Breast epithelium (tissue), 4 donors: ENCODE results near the gene CT47B1. TPM values are rescaled to one million over a fixed set of nuclear protein-coding genes. Genes with fewer than 3 reads are reported as not detected.
"Not testable (repeated sequence)": the region's sequence is repeated elsewhere in the genome, so short reads cannot be mapped to it uniquely, and the experiment has no call there.

ENCODE experiments used
- DNase-seq, 2 donors: peaks; one replicate each; pipeline ENCODE4 v3.0.0-alpha.2; 2019; ENCODE audit warnings: low spot score in 2 of 2
- H3K27ac ChIP-seq, 2 donors: fragments of 200-600 bp; sonication (generic) in 1 of 2; one replicate each; pipeline ENCODE4 v1.5.1; 2016 to 2019; ENCODE audit warnings: mild to moderate bottlenecking in 1 of 2
- H3K27me3 ChIP-seq, 2 donors: fragments of 200-600 bp; sonication (generic) in 1 of 2; one replicate each; pipeline versions ENCODE4 v1.5.1 to v1.6.0; 2017 to 2019; ENCODE audit warnings: control low read depth in 1 of 2, mild to moderate bottlenecking in 1 of 2
- H3K36me3 ChIP-seq: fragments of 200-600 bp; one replicate; pipeline ENCODE4 v1.5.1; 2019
- H3K4me1 ChIP-seq, 2 donors: fragments of 200-600 bp; sonication (generic); one replicate each; pipeline ENCODE4 v1.5.1; 2016 to 2019; ENCODE audit warnings: control low read depth in 1 of 2
- H3K4me3 ChIP-seq, 3 donors: fragments of 200-600 bp; sonication (generic); 1 replicate in 2 of 3; 2 replicates in 1 of 3; pipeline ENCODE4 v1.5.1; 2016 to 2019; ENCODE audit warnings: mild to moderate bottlenecking in 3 of 3, moderate library complexity in 2 of 3
- H3K9me3 ChIP-seq, 2 donors: fragments of 200-600 bp; sonication (generic) in 1 of 2; one replicate each; pipeline ENCODE4 v1.5.1; 2016 to 2019; ENCODE audit warnings: control low read depth in 1 of 2
- CTCF ChIP-seq, 3 donors: fragments of 450-650 bp; IDR thresholded peaks; one replicate each; pipeline ENCODE4 v1.5.1; 2016 to 2017; ENCODE audit warnings: antibody characterized with exemption in 3 of 3, mild to moderate bottlenecking in 3 of 3, moderate library complexity in 3 of 3
- POLR2A ChIP-seq: fragments of 450-650 bp; IDR thresholded peaks from one replicate; pipeline ENCODE4 v1.6.1; 2016; ENCODE audit warnings: antibody characterized with exemption, mild to moderate bottlenecking, moderate library complexity
- POLR2AphosphoS5 ChIP-seq, 3 donors: sonication (generic); formaldehyde crosslinking; IDR thresholded peaks; one replicate each; pipeline ENCODE4 v1.6.1; 2017; ENCODE audit warnings: antibody characterized with exemption in 3 of 3
- intact Hi-C: fragments of 100-400 bp; cut with DNase I; formaldehyde crosslinking; loops from one replicate; pipeline ENCODE4 v1.15.1; 2023; ENCODE audit warnings: low total_unique reads
- total RNA-seq, 3 donors: library from RNA; depleted of rRNA; stranded (reverse); fragments of >200 nt; gene quantifications; one replicate each; pipeline ENCODE4 v1.1.0, GENCODE V29; 2016

CT47B1 gene
- not detected for total RNA-seq

DNA sequence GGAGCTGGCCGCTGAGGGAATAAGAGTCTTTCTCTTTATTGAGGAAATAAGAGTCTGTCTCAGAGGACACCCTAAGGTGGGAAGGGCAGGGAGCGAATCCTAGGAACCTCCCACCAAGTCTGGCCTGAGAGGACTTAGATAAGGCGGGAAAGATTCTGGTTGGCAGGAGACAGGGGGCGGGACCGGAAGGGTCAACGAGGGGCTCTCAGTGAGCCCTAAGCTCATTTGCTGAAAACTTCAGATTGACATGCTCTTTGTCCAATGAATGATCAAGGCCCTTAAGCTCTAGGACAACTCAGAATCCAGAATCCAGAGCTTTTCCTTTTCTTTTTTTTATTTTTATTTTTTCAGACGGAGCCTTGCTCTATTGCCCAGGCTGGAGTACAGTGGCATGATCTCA, at the start of gene CT47B1:
Gene CT47B1, minus strand, starts transcription at position 101 of the 400 bp plus-strand sequence. CDS start 196 bp downstream, outside the sequence.
- H3K9me3 ChIP-seq, H3K36me3 ChIP-seq, intact Hi-C loops, DNase-seq, H3K27me3 ChIP-seq, H3K27ac ChIP-seq, H3K4me1 ChIP-seq, H3K4me3 ChIP-seq: not testable (repeated sequence)

DNA sequence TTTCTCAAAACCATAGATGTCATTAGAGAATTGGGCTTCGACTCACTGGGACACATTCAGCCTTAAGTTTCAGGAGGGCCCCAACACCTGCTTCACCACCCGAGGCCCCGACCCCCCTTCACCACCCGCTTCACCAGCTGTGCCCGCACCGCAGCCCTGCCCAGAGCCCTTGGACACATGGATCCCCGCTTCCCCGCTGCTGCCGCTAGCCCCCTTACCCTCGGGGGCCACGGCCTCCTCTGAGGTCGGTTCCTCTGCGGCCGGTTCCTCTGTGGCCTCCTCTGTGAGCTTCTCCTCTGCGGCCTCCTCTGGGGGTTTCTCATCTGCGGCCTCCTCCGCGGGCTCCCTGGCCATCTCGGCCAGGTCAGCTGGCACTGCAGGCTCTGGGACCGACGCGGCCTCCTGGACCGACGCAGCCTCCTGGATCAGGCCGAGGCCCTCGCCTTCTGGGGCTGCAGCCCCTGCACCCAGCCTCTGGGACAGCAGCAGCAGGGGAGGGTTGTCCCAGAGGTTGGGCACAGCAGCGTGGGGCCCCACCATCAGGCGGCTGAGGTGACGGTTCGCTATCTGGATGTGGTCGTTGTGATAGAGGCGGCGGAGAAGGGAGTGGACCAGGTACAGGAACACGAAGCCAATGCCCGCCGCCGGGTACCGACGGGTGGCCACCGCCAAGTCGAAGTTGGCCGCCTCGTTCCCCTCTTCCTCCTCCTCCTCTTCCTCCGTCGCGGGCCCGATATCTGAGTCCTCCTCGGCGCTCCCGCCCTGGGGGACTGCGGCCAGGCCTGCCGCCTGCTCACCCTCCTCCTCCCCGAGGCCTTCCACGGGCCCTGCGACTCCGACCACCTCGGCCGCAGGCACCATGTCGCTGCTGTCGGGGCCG, 748 bp downstream of the CT47B1 start:
- Histone ChIP-seq H3K27me3 (peaks cover 0 to 6% of the 10 kb centered on the region in 2 donors), H3K36me3 (no peaks in the 10 kb centered on the region), H3K4me1 (no peaks in the 10 kb centered on the region), H3K27ac (no peak overlapping the region), H3K9me3 (peaks cover 0 to 3% of the 10 kb centered on the region in 2 donors), H3K4me3 (no peak overlapping the region)
- DNase-seq, result no peak
- TF ChIP-seq POLR2A (no peak), POLR2AphosphoS5 (IDR thresholded peaks at IDR 0.05) (no peak), CTCF (IDR thresholded peaks at IDR 0.05) (no peak)
- intact Hi-C loops, result no loop called here

DNA sequence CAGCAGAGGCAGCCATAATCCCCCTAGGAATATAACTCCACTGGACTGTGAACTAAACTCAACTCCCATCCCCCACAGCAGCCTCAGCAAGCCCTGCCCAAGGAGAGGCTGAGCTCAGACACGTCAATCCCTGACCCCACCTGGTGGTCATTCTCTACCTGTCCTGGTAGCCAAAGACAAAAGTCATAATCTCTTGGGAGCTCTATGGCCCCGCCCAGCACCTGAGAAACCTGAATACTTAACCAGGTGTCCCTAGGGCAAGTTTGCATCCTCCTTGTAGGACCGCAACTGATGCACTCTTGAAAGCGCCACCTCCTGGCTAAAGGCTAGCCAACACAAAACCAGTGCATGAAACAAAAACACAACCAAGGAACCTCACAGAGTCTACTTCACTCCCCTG, 18.4 kb downstream of the CT47B1 start:
- no peaks in the 10 kb centered on the region for H3K36me3 ChIP-seq
- H3K4me3 ChIP-seq, result no peak overlapping the region
- no peak overlapping the region for H3K27ac ChIP-seq
- no peaks in the 10 kb centered on the region for H3K27me3 ChIP-seq
- H3K4me1 ChIP-seq, result no peaks in the 10 kb centered on the region
- H3K9me3 ChIP-seq, result peaks cover 3 to 10% of the 10 kb centered on the region in 2 donors
- intact Hi-C loops, result no loop called here
- TF ChIP-seq POLR2A (no peak), POLR2AphosphoS5 (IDR thresholded peaks at IDR 0.05) (no peak)
- no peak for DNase-seq

GRCh38 chrX:120840827-120841226, 34.8 kb downstream of the CT47B1 start:
- Histone ChIP-seq H3K9me3 (peaks cover 0 to 8% of the 10 kb centered on the region in 2 donors), H3K27ac (no peak overlapping the region), H3K4me1 (no peaks in the 10 kb centered on the region), H3K4me3 (no peak overlapping the region), H3K27me3 (no peaks in the 10 kb centered on the region), H3K36me3 (no peaks in the 10 kb centered on the region)
- intact Hi-C loops, result no loop called here
- DNase-seq, result no peak
- TF ChIP-seq POLR2AphosphoS5 (IDR thresholded peaks at IDR 0.05) (no peak), CTCF (IDR thresholded peaks at IDR 0.05) (no peak), POLR2A (no peak)

DNA sequence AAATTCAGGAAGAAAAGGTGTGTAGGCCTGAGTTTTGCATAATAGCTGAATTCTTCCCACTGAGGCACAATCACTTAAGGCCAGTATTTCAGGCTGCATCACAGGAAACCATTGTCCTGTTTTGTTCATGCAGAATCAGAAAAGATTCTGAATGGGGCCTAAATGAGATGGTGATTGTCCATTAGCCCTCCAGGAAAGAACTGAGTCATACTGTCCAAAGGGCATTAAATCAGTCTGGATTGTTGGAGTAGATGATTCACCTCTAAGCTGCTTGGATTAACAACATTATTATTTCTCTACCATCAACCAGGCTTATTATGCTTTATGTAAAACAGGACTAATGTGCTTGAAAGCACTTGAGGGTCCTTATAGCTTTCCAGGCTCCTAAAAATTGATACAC, 36.2 kb downstream of the CT47B1 start:
- DNase-seq, result no peak
- no peak overlapping the region for H3K27ac ChIP-seq
- no peak overlapping the region for H3K4me3 ChIP-seq
- H3K4me1 ChIP-seq, result no peaks in the 10 kb centered on the region
- H3K27me3 ChIP-seq, result no peaks in the 10 kb centered on the region
- no peaks in the 10 kb centered on the region for H3K36me3 ChIP-seq
- TF ChIP-seq POLR2AphosphoS5 (IDR thresholded peaks at IDR 0.05), result no peak
- H3K9me3 ChIP-seq, result no peaks in the 10 kb centered on the region
- intact Hi-C loops, result no loop called here

- H3K4me3 ChIP-seq, H3K27me3 ChIP-seq, H3K27ac ChIP-seq, H3K36me3 ChIP-seq, DNase-seq, intact Hi-C loops, H3K4me1 ChIP-seq: not testable (repeated sequence)
- H3K9me3 ChIP-seq, result peaks cover 0 to 21% of the 10 kb centered on the region in 2 donors
Measured at GRCh38 chrX:120827213-120827612, 48.5 kb downstream of the CT47B1 start.

- no peak overlapping the region for H3K27ac ChIP-seq
- H3K36me3 ChIP-seq, result no peaks in the 10 kb centered on the region
- TF ChIP-seq CTCF (IDR thresholded peaks at IDR 0.05) (no peak), POLR2AphosphoS5 (IDR thresholded peaks at IDR 0.05) (no peak), POLR2A (no peak)
- H3K4me3 ChIP-seq, result no peak overlapping the region
- no peaks in the 10 kb centered on the region for H3K4me1 ChIP-seq
- DNase-seq, result no peak
- intact Hi-C loops, result no loop called here
- no peaks in the 10 kb centered on the region for H3K27me3 ChIP-seq
- H3K9me3 ChIP-seq, result peaks cover 0 to 13% of the 10 kb centered on the region in 2 donors
Measured at GRCh38 chrX:120825146-120825545, 50.5 kb downstream of the CT47B1 start.
